Bone marrow (tissue), 2 donors: ENCODE results near the gene MCEMP1.
"Not testable (repeated sequence)": the region's sequence is repeated elsewhere in the genome, so short reads cannot be mapped to it uniquely, and the experiment has no call there.

Experiments used
- DNase-seq, 2 donors: peaks; one replicate each; lab custom pipeline; 2025; lab: John Stamatoyannopoulos, UW

MCEMP1 gene

DNA sequence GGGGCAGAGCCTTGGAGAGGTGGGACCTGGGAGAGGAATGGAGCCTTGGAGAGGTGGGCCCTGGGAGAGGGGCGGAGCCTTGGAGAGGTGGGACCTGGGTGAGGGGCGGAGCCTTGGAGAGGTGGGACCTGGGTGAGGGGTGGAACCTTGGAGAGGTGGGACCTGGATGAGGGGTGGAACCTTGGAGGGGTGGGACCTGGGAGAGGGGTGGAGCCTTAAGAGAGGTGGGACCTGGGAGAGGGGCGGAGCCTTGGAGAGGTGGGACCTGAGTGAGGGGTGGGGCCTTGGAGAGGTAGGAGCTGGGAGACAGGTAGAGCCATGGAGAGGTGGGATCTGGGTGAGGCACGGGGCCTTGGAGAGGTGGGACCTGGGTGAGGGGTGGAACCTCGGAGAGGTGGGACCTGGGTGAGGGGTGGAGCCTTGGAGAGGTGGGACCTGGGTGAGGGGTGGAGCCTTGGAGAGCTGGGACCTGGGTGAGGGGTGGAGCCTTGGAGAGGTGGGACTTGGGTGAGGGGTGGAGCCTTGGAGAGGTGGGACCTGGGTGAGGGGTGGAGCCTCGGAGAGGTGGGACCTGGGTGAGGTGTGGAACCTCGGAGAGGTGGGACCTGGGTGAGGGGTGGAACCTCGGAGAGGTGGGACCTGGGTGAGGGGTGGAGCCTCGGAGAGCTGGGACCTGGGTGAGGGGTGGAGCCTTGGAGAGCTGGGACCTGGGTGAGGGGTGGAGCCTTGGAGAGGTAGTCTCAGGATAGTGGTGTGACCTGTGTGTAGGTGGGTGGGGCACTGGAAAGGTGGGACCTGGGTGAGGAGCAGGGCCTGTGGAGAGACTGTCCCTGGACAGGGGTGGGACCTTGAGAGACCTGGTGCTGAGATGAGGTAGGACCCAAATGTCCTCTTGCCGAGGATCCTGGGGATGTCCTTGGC is 33.0 kb upstream of the MCEMP1 start:
- DNase-seq, result not testable (repeated sequence)

DNA sequence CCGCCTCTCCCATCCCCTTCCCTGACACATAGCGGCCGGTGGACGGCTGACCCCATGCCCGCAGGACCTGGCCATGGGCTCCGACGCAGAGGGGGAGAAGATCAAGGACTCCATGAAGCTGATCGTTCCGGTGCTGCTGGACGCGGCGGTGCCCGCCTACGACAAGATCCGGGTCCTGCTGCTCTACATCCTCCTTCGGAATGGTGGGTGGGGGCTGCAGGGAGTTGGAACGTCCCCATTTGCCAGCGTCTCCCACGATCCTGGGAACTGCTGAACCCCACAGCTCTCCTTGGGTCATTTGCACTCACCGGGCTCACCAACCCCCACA is 32.4 kb upstream of the MCEMP1 start:
- no peak for DNase-seq

GRCh38 chr19:7645163-7645562 is 31.7 kb upstream of the MCEMP1 start:
- no peak for DNase-seq

DNA sequence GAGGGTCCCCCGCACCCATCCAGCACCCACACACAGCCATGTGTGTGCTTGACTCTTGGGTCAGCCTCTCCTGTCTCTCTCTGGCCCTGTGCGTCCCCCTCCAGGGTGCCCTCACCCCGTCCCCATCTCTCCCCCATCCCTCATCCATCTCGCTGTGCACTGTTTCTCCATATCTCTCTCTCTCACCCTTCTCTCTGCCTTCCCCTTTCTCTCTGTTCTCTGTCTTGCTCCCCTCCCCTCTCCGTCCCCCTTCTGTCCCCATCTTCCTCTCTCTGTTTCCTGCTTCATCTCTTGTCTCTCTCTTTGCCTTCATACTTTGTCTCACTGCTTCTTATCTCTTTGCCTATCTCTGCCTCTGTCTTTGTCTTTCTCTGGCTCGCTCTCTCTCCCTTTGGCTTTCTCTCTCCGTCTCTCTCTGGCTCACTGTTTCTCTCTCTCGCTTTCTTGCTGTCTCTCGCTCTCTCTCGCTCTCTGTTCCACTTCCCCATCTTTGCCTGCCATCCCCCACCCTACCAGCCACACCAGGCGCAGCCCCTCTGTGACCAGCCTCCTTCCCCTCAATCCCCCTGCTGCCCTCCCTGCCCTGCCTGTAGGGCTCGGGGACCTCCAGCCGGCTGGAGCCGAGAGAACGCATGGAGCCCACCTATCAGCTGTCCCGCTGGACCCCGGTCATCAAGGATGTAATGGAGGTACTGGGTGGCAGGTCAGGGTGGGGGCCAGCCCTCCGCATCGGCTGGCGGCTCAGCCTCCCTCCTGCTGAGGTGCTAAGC is 31.0 kb upstream of the MCEMP1 start:
- DNase-seq, result no peak

DNA sequence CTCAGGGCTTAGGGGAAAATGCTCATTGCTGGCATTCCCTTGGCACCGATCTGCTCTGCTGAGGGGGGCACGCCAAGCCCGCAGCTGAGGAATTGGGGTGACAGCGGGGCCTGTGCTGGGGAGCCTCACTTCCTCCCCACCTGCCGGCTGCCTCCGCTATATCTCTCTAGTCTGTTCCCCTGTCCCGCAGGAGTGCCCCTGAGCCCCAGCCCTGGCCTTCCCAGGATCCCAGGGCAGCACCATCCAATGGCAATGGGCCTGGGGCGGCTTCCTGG is 30.5 kb upstream of the MCEMP1 start:
- no peak for DNase-seq

DNA sequence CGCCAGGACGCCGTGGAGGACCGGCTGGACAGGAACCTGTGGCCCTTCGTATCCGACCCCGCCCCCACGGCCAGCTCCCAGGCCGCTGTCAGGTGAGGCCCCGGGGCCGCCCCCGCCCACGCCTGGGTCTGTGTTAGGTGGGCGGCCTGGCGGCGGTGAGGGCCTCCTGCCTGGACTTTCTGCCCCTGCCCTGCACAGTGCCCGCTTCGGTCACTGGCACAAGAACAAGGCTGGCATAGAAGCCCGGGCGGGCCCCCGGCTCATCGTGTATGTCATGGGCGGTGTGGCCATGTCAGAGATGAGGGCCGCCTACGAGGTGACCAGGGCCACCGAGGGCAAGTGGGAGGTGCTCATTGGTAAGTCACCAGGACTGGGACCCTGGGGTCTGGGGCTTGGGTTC is 29.7 kb upstream of the MCEMP1 start:
- DNase-seq, result no peak

DNA sequence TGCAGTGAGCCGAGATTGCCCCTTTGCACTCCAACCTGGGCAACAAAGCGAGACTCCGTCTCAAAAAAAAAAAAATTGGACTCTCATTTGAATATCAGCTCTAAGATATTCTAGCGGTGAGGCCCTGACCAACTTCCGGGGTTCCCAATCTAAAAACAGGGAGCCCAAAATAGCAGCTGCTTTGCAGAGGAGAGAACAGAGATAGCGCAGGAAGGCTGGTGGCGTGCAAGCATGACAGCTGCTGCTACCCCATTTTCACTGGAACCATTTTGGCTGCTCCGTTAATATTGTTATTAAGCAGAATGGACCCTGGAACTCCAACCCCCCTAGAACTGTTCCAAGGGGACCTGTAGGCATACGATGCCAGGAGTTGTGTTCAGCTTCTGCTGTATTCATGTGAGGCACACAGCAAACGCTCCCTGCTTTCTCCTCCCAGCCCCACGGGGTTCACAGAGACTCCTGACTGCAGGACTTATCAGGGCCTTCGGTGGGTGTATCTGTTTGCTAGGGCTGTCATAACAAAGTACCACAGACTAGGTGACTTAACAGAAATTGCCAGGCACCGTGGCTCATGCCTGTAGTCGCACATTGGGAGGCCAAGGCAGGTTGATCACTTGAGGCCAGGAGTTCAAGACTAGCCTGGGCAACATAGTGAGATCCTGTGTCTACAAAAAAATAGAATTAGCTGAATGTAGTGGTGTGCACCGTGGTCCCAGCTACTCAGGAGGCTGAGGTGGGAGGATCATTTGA is 28.4 kb upstream of the MCEMP1 start:
- DNase-seq, result no peak

DNA sequence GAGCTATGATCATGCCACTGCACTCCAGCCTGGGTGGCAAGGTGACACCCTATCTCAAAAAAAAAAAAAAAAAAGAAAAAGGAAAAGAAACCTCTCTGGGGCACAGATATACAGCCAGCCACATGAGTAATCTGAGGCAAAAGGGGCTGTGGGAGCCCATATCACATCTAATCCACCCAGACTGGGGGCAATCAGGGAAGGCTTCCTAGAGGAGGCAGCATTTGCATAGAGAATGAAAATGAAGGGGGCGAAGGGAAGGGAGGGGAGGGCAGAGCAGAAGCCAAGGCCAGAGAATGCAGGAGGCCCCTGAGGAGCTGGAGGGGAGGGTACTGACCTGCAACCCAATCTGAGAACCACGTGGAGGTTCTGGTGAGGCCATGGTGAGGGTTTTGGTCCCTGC is 26.7 kb upstream of the MCEMP1 start:
- no peak for DNase-seq

DNA sequence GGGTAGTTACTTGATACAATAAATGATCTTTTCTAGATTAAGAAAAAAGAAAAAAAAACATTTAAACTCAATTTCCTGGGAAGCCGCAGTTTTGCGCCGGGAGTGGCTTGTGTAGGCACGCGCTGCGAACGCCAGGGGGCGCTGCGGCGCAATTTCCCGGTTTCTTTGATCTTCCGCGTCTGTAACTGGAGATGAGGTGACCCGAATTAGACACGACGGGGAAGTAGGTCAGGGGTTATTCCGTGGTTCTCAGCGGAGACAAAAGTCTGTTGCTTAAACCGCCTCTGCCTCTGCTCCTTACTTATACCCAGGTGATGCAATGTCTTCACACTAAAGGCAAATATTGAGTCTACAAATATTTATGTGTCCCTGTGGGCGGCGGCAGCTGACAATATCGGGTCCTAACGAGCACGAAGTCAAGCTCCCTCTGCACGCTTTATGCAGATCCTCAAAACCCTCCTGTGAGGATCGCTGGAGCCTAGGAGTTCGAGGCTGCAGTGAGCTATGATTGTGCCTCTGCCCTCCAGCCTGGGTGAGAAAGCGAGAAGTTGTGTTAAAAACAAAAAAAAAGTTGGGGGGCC is 24.7 kb upstream of the MCEMP1 start:
- peak; percentile 69 to 83 for DNase-seq

DNA sequence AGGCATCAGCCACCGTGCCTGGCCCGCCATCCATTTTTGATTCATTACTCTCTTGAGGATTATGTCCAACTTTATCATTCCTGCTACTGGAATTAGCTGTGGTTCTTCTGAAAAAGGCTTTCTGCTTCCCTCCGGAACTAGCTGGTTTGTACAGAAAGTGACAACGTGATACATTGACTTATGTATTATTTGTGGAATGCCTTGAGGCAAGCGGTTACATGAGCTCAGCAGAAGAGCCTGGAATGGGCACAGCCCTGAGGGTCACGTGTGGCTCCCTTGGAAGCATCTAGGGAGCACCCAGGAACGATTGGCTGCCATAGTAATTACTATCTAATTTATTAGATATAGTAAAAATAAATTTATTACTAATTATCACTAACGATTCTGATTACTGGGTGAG is 22.5 kb upstream of the MCEMP1 start:
- no peak for DNase-seq

DNA sequence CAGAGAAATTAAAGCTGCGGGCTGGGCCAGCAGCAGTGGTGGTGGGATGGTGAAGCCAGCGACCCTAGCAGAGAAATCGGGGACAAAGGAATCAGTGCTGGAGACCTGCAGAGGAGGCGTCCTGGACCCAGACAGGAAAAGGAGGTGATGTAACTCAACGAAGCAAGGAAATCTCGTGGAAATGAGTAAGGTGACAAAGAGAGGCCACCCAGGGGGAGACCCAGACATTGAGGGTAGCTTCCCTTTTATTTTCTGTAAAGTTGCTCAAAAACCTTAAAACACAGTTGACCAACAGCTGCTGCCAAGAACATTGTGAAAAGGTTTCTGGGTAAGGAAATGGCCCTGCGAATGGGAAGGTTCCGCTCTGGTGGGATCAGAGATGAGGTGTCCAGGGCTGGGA is 21.3 kb upstream of the MCEMP1 start:
- DNase-seq, result peak in 1 of 2 donors; percentile 43

DNA sequence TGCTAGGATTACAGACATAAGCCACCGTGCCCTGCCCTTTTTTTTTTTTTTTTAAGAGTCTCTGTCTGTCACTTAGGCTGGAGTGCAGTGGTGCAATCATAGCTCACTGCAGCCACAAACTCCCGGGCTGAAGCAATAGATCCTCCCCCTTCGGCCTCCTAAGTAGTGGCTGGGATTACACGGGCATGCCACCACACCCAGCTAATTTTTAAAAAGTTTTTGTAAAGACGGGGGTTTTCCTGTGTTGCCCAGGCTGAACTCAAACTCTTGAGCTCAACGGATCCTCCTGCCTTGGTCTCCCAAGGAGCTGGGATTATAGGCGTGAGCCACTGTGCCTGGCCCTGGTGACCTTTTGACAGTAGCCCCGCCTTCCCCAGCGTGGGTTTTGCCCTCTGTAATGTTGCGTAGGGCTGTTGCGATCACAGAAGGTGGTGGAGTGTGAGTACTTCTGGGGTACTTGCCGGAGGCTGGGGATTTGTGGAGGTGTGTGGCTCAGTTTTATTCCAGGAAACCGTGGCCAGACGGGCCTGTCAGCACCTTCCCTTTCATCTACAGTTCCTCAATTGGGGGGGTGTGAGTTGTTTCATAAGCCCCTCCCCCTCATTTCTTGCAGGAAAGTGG is 19.6 kb upstream of the MCEMP1 start:
- DNase-seq, result peak in 1 of 2 donors; percentile 56

GRCh38 chr19:7658219-7658686 is 18.6 kb upstream of the MCEMP1 start:
- DNase-seq, result no peak

DNA sequence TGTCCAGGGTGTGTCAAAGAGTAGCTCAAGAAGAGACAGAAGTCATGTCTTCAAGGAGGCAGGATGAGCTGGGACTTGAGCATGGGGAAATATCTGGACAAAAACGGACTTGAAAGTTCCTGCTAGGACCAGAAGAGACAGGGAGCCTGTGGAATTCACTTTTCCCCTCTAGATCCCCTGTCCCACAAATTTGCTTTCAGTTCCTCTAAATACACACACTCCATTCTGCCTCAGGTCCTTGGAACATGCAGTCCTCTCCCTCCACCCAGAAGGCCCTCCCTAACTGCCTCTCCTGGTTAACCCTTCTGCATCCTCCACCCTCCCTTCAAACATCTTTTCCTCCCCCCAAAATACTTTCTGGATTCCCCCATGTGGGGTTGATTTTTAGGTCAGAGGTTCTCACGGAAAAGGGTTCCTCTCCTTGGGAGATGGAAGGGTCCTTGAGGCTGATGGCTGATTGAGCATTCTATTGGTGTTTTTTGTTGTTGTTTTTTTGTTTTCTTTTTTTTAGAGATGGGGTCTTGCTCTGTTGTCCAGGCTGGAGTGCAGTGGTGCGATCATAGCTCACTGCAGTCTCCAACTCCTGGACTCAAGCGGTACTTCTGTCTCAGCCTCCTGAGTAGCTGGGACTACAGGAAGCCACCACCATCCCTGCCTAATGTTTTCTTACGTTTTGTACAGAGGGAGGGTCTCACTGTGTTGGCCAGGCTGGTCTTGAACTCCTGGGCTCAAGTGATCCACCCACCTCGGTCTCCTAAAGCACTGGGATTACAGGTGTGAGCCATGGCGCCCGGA is 14.9 kb upstream of the MCEMP1 start:
- no peak for DNase-seq

GRCh38 chr19:7662657-7663056 is 14.2 kb upstream of the MCEMP1 start:
- no peak for DNase-seq

DNA sequence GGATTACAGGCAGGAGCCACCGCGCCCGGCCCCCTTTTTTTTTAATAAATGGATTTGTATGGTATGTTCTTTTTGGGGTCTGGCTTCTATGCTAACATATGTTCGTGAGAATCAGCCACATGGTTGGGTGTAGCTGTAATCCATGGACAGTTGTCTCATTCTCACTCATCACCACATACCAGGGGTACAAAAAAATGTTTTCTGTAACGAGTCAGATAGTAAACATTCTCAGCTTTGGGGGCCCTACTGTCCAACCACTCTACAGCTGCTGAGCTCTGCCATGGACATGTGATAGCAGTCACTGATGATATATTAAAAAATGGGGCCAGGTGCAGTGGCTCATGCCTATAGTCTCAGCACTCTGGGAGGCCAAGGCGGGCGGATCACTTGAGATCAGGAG is 13.2 kb upstream of the MCEMP1 start:
- DNase-seq, result no peak

DNA sequence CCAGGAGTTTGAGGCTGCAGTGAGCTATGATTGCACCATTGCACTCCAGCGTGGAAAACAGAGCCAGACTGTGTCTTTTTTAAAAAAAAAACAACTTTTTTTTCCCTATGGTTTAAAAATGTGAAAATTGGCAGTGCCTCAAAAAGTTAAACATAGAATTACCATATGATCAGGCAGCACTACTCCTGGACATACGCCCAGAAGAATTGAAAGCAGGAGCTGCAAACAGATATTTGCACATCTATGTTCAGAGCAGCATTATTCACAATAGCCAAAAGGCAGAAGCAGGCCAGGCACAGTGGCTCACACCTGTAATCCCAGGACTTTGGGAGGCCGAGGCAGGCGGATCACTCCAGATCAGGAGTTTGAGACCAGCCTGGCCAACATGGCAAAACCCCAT is 11.8 kb upstream of the MCEMP1 start:
- no peak for DNase-seq

DNA sequence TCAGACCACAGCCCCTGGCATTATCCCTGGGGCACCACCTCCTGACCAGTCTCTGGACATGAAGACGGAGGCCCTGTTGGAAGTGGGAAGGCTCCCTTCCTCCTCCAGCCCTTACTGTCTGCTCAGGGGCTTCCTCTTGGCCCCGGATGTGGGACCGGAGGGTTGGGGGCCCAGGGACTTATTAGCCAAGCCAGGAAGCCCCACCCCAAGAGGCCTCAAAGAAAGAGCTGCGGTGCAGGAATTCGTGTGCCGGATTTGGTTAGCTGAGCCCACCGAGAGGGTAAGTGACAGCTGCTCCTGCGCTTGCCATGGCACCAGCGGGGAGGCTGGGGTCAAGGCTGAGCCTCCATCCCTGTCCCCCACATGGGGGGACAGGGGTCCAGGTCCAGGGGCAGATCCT is 8.0 kb upstream of the MCEMP1 start, which contains the start of gene RETN:
Gene RETN, plus strand, starts transcription at position 208 of the 400 bp plus-strand sequence. CDS start 278 bp downstream, outside the sequence.
- DNase-seq, result no peak

DNA sequence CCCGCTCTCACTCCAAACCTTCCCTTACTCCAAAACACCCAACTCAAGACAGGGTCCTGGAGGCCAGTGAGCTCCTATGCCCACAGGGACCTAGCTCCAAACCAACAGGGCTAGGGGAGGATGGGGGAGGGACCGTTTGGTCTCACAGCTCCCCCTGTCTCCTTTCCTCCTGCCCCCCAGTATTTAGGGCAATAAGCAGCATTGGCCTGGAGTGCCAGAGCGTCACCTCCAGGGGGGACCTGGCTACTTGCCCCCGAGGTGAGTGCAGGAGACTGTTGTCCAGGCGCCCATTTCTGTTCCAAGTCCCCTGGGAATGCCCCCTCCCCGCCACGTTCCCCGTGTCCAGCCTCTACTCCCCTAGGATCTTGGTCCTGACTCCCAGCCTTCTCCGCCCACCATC is 7.2 kb upstream of the MCEMP1 start:
- no peak for DNase-seq

GRCh38 chr19:7670150-7670783 is 6.6 kb upstream of the MCEMP1 start:
- DNase-seq, result peak in 1 of 2 donors; percentile 13
